H1 (cell line): ENCODE data around the gene ZNF525. TPM values are rescaled to one million over a fixed set of nuclear protein-coding genes. Genes with fewer than 3 reads are reported as not detected.

Source experiments
- CTCF ChIA-PET: fragments of 300-600 bp; sonication (Branson Sonifier 250); formaldehyde crosslinking; loops from one replicate; lab custom pipeline; 2021; ENCODE audit not compliant: partially characterized antibody; lab: Charles Lee
- POLR2A ChIA-PET: fragments of 300-600 bp; sonication (Branson Sonifier 250); formaldehyde crosslinking; loops from one replicate; lab custom pipeline; 2021; ENCODE audit warnings: inconsistent platforms; ENCODE audit not compliant: partially characterized antibody; lab: Charles Lee
- DNase-seq, 2 experiments: peaks; one replicate each; pipeline versions ENCODE4 v3.0.0 to v3.0.0-alpha.2; 2010 to 2022; ENCODE audit warnings: low spot score in 2 of 2, low read depth in 1 of 2, mixed read lengths in 1 of 2
- FAIRE-seq: peaks from 2 replicates; lab custom pipeline; 2011; peaks lifted over from hg19 to GRCh38; lab: Jason Lieb, UNC
- H2AFZ ChIP-seq: 2 replicates; pipeline ENCODE4 v1.8.1; 2012; ENCODE audit warnings: low read length, inconsistent platforms
- H2AK5ac ChIP-seq: 2 replicates; pipeline ENCODE4 v1.6.1; 2013; ENCODE audit warnings: low read depth, low read length
- H2BK120ac ChIP-seq: replicated peaks from 2 replicates; pipeline ENCODE3; 2013; ENCODE audit warnings: low read depth, low read length, inconsistent platforms
- H2BK12ac ChIP-seq: 2 replicates; pipeline ENCODE4 v1.6.1; 2013; ENCODE audit warnings: low read depth, low read length
- H2BK15ac ChIP-seq: 2 replicates; pipeline ENCODE4 v1.6.1; 2013; ENCODE audit warnings: low read length
- H2BK20ac ChIP-seq: 2 replicates; pipeline ENCODE4 v1.6.1; 2013; ENCODE audit warnings: low read length
- H2BK5ac ChIP-seq: 2 replicates; pipeline ENCODE4 v1.6.1; 2013; ENCODE audit warnings: low read depth, low read length
- H3K14ac ChIP-seq: 2 replicates; pipeline ENCODE4 v1.6.1; 2013; ENCODE audit warnings: inconsistent platforms; ENCODE audit not compliant: insufficient read length
- H3K18ac ChIP-seq: 2 replicates; pipeline ENCODE4 v1.6.1; 2013; ENCODE audit warnings: low read length; ENCODE audit errors: extremely low read depth
- H3K23ac ChIP-seq: 2 replicates; pipeline ENCODE4 v1.6.1; 2013; ENCODE audit warnings: inconsistent platforms; ENCODE audit not compliant: insufficient read length
- H3K23me2 ChIP-seq: 2 replicates; pipeline ENCODE4 v1.6.1; 2013; ENCODE audit warnings: low read depth, low read length
- H3K27ac ChIP-seq: 2 replicates; pipeline ENCODE4 v1.6.1; 2011; ENCODE audit warnings: low read depth, low read length, inconsistent platforms
- H3K27me3 ChIP-seq, 4 experiments: replicated peaks in 1 of 4; 1 replicate in 1 of 4; 2 replicates in 3 of 4; pipeline versions ENCODE4 v1.6.1 to v1.8.1; 2011 to 2013; ENCODE audit warnings: low read length in 3 of 4, mild to moderate bottlenecking in 3 of 4, inconsistent platforms in 2 of 4, mixed read lengths in 2 of 4, moderate library complexity in 1 of 4; ENCODE audit not compliant: control insufficient read depth in 3 of 4, insufficient read depth in 3 of 4; ENCODE audit errors: extremely low read depth in 1 of 4
- H3K36me3 ChIP-seq, 4 experiments: 2 replicates each; pipeline versions ENCODE4 v1.6.1 to v1.8.1; 2011 to 2013; ENCODE audit warnings: mild to moderate bottlenecking in 4 of 4, low read length in 3 of 4, moderate library complexity in 2 of 4, control low read depth in 1 of 4, inconsistent platforms in 1 of 4; ENCODE audit not compliant: insufficient read depth in 4 of 4, control insufficient read depth in 2 of 4
- H3K4ac ChIP-seq: replicated peaks from 2 replicates; pipeline ENCODE3; 2013; ENCODE audit warnings: low read length, low read depth, mixed read lengths, inconsistent platforms; ENCODE audit not compliant: insufficient read length
- H3K4me1 ChIP-seq, 4 experiments: replicated peaks in 1 of 4; 1 replicate in 1 of 4; 2 replicates in 3 of 4; pipeline versions ENCODE4 v1.6.1 to v1.8.1; 2011 to 2013; ENCODE audit warnings: low read length in 3 of 4, inconsistent platforms in 2 of 4, mixed read lengths in 1 of 4; ENCODE audit not compliant: insufficient read depth in 4 of 4, control insufficient read depth in 3 of 4
- H3K4me2 ChIP-seq, 2 experiments: 2 replicates each; pipeline versions ENCODE4 v1.6.1 to v1.8.1; 2011 to 2013; ENCODE audit warnings: low read depth in 2 of 2, low read length in 2 of 2, control low read depth in 1 of 2, inconsistent platforms in 1 of 2, mild to moderate bottlenecking in 1 of 2; ENCODE audit not compliant: insufficient read depth in 1 of 2
- H3K4me3 ChIP-seq, 4 experiments: fragments of 200-600, 300-600 bp in 1 of 4; sonication (generic), shearing (Covaris generic), sonication (Bioruptor Twin) in 1 of 4; 2 replicates each; pipeline versions ENCODE4 v1.5.1 to v1.8.1; 2011 to 2016; ENCODE audit warnings: low read length in 4 of 4, low read depth in 3 of 4, control low read depth in 2 of 4, inconsistent platforms in 2 of 4, mild to moderate bottlenecking in 2 of 4, mixed read lengths in 1 of 4, moderate library complexity in 1 of 4; ENCODE audit not compliant: insufficient read depth in 2 of 4; ENCODE audit errors: extremely low read depth in 1 of 4
- H3K56ac ChIP-seq: replicated peaks from 2 replicates; pipeline ENCODE3; 2013; ENCODE audit warnings: low read depth, mild to moderate bottlenecking, mixed read lengths, low read length, inconsistent platforms; ENCODE audit not compliant: insufficient read length
- H3K79me1 ChIP-seq: 2 replicates; pipeline ENCODE4 v1.6.1; 2013; ENCODE audit warnings: low read depth, low read length, control low read depth
- H3K79me2 ChIP-seq, 2 experiments: 2 replicates each; pipeline versions ENCODE4 v1.6.1 to v1.8.1; 2012 to 2013; ENCODE audit warnings: low read length in 2 of 2, mild to moderate bottlenecking in 2 of 2, inconsistent platforms in 1 of 2; ENCODE audit not compliant: insufficient read depth in 2 of 2, control insufficient read depth in 1 of 2
- H3K9ac ChIP-seq, 4 experiments: replicated peaks in 1 of 4; 1 replicate in 1 of 4; 2 replicates in 3 of 4; pipeline versions ENCODE4 v1.6.1 to v1.8.1; 2011 to 2013; ENCODE audit warnings: low read depth in 3 of 4, low read length in 3 of 4, control low read depth in 2 of 4, mild to moderate bottlenecking in 2 of 4, moderate library complexity in 2 of 4, inconsistent platforms in 1 of 4; ENCODE audit errors: extremely low read depth in 1 of 4
- H3K9me3 ChIP-seq, 2 experiments: 2 replicates each; pipeline versions ENCODE4 v1.6.1 to v1.8.1; 2012 to 2013; ENCODE audit warnings: mild to moderate bottlenecking in 2 of 2, moderate library complexity in 2 of 2, control low read depth in 1 of 2, inconsistent platforms in 1 of 2, low read depth in 1 of 2, low read length in 1 of 2, mixed read lengths in 1 of 2; ENCODE audit not compliant: insufficient read depth in 2 of 2
- H4K20me1 ChIP-seq, 2 experiments: replicated peaks in 1 of 2; 2 replicates each; pipeline versions ENCODE3 to v1.8.1; 2011 to 2013; ENCODE audit warnings: inconsistent platforms in 2 of 2, low read length in 2 of 2, mild to moderate bottlenecking in 1 of 2; ENCODE audit not compliant: insufficient read depth in 2 of 2, control insufficient read depth in 1 of 2
- H4K5ac ChIP-seq: 2 replicates; pipeline ENCODE4 v1.6.1; 2013; ENCODE audit warnings: low read length, low read depth, mixed read lengths, inconsistent platforms; ENCODE audit not compliant: insufficient read length
- H4K8ac ChIP-seq: 2 replicates; pipeline ENCODE4 v1.8.0; 2013; ENCODE audit warnings: mild to moderate bottlenecking, moderate library complexity, low read length, inconsistent platforms; ENCODE audit not compliant: insufficient read depth; ENCODE audit errors: extremely low read depth
- H4K91ac ChIP-seq: replicated peaks from 2 replicates; pipeline ENCODE3; 2013; ENCODE audit warnings: low read length, mixed read lengths, inconsistent platforms; ENCODE audit not compliant: insufficient read length
- BACH1 ChIP-seq: IDR thresholded peaks from 2 replicates; pipeline ENCODE4 v1.6.1; 2012; ENCODE audit warnings: low read length, improper control_type of control experiment
- BRCA1 ChIP-seq: IDR thresholded peaks from 2 replicates; pipeline ENCODE4 v1.6.1; 2012; ENCODE audit warnings: low read depth, low read length, improper control_type of control experiment
- CBX8 ChIP-seq: fragments of 300-800, 300-1000 bp; sonication (generic); IDR thresholded peaks from 2 replicates; pipeline ENCODE4 v1.7.1; 2016; ENCODE audit warnings: low read depth, low read length, borderline replicate concordance
- EP300 ChIP-seq, 2 experiments: IDR thresholded peaks; 1 replicate in 1 of 2; 2 replicates in 1 of 2; pipeline ENCODE4 v1.6.1; 2011 to 2012; ENCODE audit warnings: low read depth in 2 of 2, low read length in 2 of 2, mild to moderate bottlenecking in 2 of 2, borderline replicate concordance in 1 of 2, inconsistent platforms in 1 of 2, moderate library complexity in 1 of 2
- JUND ChIP-seq: IDR thresholded peaks from 2 replicates; pipeline ENCODE4 v1.6.1; 2011; ENCODE audit warnings: mild to moderate bottlenecking, improper control_type of control experiment, low read length
- POLR2A ChIP-seq, 2 experiments: IDR thresholded peaks; 1 replicate in 1 of 2; 2 replicates in 1 of 2; pipeline ENCODE4 v1.6.1; 2011; ENCODE audit warnings: low read depth in 2 of 2, low read length in 2 of 2, mild to moderate bottlenecking in 2 of 2; ENCODE audit errors: control extremely low read depth in 1 of 2
- RXRA ChIP-seq: IDR thresholded peaks from 2 replicates; pipeline ENCODE4 v1.6.1; 2011; ENCODE audit warnings: low read depth, mild to moderate bottlenecking, low read length, moderate library complexity; ENCODE audit not compliant: insufficient read depth
- WGBS, 2 experiments: shearing (Covaris generic) in 1 of 2; methylation state at CpG; one replicate each; pipeline versions ENCODE4 v1.1.6 to v1.1.7; 2013 to 2015; ENCODE audit warnings: low lambda C conversion rate in 2 of 2, mixed read lengths in 2 of 2, inconsistent platforms in 1 of 2, low coverage in 1 of 2, missing lambda C conversion rate in 1 of 2; ENCODE audit not compliant: insufficient replicate concordance in 2 of 2, insufficient coverage in 1 of 2, insufficient read length in 1 of 2; ENCODE audit errors: extremely low coverage in 1 of 2, missing lambda C conversion rate in 1 of 2; 5-methylcytosine and 5-hydroxymethylcytosine counted together
- polyA plus RNA-seq, 7 experiments: library from polyadenylated mRNA; depleted of rRNA in 3 of 7; stranded (reverse) in 5 of 7; unstranded in 2 of 7; fragments of >200 nt in 5 of 7; fragments of 200-250 nt in 2 of 7; gene quantifications; 1 replicate in 5 of 7; 2 replicates in 1 of 7; 4 replicates in 1 of 7; pipeline versions ENCODE4 v1.2.1 to v1.2.3, GENCODE V29; 2011 to 2013; ENCODE audit warnings: missing spikeins in 2 of 7, mixed read lengths in 2 of 7
- total RNA-seq: library from RNA; stranded (reverse); fragmentation: NEBNext Ultra II Directional; extraction: Animal tissue kit (Norgen Biotek cat#: 25700); gene quantifications from 2 replicates; pipeline ENCODE4 v1.2.1, GENCODE V29; 2021
- TF ChIP-seq, protein P1 (sequence below): IDR thresholded peaks from 2 replicates; pipeline ENCODE4 v1.6.1; 2011; ENCODE audit warnings: low read length, improper control_type of control experiment
- TF ChIP-seq, protein P2 (sequence below): IDR thresholded peaks from 2 replicates; pipeline ENCODE4 v1.6.1; 2012; ENCODE audit warnings: low read length, inconsistent platforms

The ZNF525 gene
- total and polyA plus RNA-seq, 2 of the 8 experiments (the other 6 are each of a cell fraction or from before 2014, with no cell fraction given) = 8.2 to 63.4 TPM

DNA sequence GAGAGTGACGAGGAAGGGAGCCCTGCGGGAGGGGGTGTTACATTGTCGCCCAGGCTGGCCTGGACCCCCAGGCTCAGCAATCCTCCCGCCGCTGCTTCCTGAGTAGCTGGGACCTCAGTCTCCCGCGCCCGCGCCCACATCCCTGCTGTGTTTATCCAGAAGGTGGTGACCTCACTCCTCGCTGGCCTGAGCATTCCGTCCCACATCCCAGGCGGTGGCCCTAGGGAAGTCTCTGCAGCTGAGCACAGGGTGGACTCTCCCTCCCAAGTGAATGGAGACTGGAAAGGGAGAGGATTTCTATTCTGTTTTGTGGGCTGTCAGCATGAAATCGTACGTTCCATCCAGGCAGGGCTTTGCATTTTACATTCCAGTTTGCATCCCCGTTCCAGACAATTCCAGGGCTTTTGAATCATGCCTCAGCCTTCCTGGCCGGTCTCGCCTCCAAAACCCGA lies 29.0 kb downstream of the ZNF525 start:
- Histone ChIP-seq H3K27me3 (no peaks in the 10 kb centered on the region), H3K56ac (no peak overlapping the region), H3K9me3 (no peaks in the 10 kb centered on the region), H3K23ac (no peak overlapping the region), H3K4ac (no peak overlapping the region), H3K23me2 (peaks cover 7% of the 10 kb centered on the region; the same call in 1 of the 2 replicates), H3K4me3 (peak overlapping the region; percentile 87 to 96 (median 89); a peak in 7 of 8 replicates), H4K91ac (no peak overlapping the region), H3K27ac (peak overlapping the region; percentile 3; the same call in 1 of the 2 replicates), H2AK5ac (no peak overlapping the region), H2BK120ac (no peak overlapping the region), H4K8ac (no peak overlapping the region), H3K4me2 (peak overlapping the region; percentile 81 to 83), H2BK20ac (no peak overlapping the region), H3K14ac (no peak overlapping the region), H2BK12ac (no peak overlapping the region), H2BK15ac (no peak overlapping the region), H4K5ac (peak overlapping the region; percentile 31), H3K79me2 (peaks cover 0 to 3% of the 10 kb centered on the region in 2 experiments; a peak in 1 of 4 replicates), H2BK5ac (peak overlapping the region; percentile 69), H3K79me1 (no peaks in the 10 kb centered on the region; the same call in 1 of the 2 replicates), H3K4me1 (peaks cover 0 to 5% (median under 1%) of the 10 kb centered on the region in 4 experiments; a peak in 5 of 7 replicates), H3K18ac (peak overlapping the region; percentile 6; the same call in 1 of the 2 replicates), H2AFZ (peak overlapping the region; percentile 91), H3K9ac (peak overlapping the region in 3 of 4 experiments; percentile 45 to 58 (median 53); a peak in 5 of 7 replicates), H3K36me3 (peaks cover 0 to 10% (median 0%) of the 10 kb centered on the region in 4 experiments; a peak in 2 of 8 replicates), H4K20me1 (peaks cover 0 to 5% of the 10 kb centered on the region in 2 experiments)
- no peak for DNase-seq
- ChIA-PET POLR2A (interaction anchor here (1.3 to 1.8 kb wide), 2 partner anchors 21 to 45 kb away, joined by 4 to 5 read pairs; no protein-coding TSS in a partner anchor), CTCF (interaction anchor here (0.7 to 1.8 kb wide), 2 partner anchors 32 to 199 kb away, joined by 3 to 6 read pairs; no protein-coding TSS in a partner anchor)
- WGBS, 2 experiments = 12% methylated on average over 18 of the region's 18 CpGs; no CpG with 5 or more reads in 1 of the 2 experiments
- TF ChIP-seq POLR2A (IDR thresholded peaks at IDR 0.05; ENCODE audit: control extremely low read depth in 1 of 2, low read depth in 2 of 2, low read length in 2 of 2) (peak in 1 of 2 experiments; percentile 49; a peak in 2 of 3 replicates), BACH1 (no peak), JUND (peak; percentile 50; the same call in 1 of the 2 replicates), CBX8 (no peak), EP300 (IDR thresholded peaks at IDR 0.05; ENCODE audit: borderline replicate concordance in 1 of 2, low read depth in 2 of 2, low read length in 2 of 2) (no peak), RXRA (no peak), BRCA1 (no peak)
- TF ChIP-seq, protein P1, sequence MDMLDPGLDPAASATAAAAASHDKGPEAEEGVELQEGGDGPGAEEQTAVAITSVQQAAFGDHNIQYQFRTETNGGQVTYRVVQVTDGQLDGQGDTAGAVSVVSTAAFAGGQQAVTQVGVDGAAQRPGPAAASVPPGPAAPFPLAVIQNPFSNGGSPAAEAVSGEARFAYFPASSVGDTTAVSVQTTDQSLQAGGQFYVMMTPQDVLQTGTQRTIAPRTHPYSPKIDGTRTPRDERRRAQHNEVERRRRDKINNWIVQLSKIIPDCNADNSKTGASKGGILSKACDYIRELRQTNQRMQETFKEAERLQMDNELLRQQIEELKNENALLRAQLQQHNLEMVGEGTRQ = no peak
- TF ChIP-seq, protein P2, sequence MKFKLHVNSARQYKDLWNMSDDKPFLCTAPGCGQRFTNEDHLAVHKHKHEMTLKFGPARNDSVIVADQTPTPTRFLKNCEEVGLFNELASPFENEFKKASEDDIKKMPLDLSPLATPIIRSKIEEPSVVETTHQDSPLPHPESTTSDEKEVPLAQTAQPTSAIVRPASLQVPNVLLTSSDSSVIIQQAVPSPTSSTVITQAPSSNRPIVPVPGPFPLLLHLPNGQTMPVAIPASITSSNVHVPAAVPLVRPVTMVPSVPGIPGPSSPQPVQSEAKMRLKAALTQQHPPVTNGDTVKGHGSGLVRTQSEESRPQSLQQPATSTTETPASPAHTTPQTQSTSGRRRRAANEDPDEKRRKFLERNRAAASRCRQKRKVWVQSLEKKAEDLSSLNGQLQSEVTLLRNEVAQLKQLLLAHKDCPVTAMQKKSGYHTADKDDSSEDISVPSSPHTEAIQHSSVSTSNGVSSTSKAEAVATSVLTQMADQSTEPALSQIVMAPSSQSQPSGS = peak; percentile 40; the same call in 1 of the 2 replicates
- FAIRE-seq = no peak
